Liver (tissue), 9 donors: Measurements from ENCODE around the gene LGALS7. TPM values are rescaled to one million over a fixed set of nuclear protein-coding genes. Genes with fewer than 3 reads are reported as not detected.

Experiments
- DNase-seq: peaks from one replicate; pipeline ENCODE4 v3.0.0-alpha.2; 2017; ENCODE audit warnings: low spot score
- H3K27ac ChIP-seq, 2 donors: one replicate each; pipeline ENCODE4 v1.7.0; 2013; ENCODE audit warnings: inconsistent platforms in 2 of 2, low read length in 2 of 2, control low read depth in 1 of 2, low read depth in 1 of 2, mild to moderate bottlenecking in 1 of 2
- H3K27me3 ChIP-seq, 4 donors: one replicate each; pipeline versions ENCODE4 v1.6.1 to v1.7.0; 2013; ENCODE audit warnings: low read length in 3 of 4, inconsistent platforms in 1 of 4, mild to moderate bottlenecking in 1 of 4, moderate library complexity in 1 of 4; ENCODE audit not compliant: control insufficient read depth in 4 of 4, insufficient read depth in 4 of 4
- H3K36me3 ChIP-seq, 4 donors: one replicate each; pipeline versions ENCODE4 v1.6.1 to v1.7.0; 2013; ENCODE audit warnings: low read length in 3 of 4, mild to moderate bottlenecking in 3 of 4, low read depth in 1 of 4, moderate library complexity in 1 of 4; ENCODE audit not compliant: control insufficient read depth in 4 of 4, insufficient read depth in 3 of 4
- H3K4me1 ChIP-seq, 4 donors: one replicate each; pipeline versions ENCODE4 v1.6.1 to v1.7.0; 2013; ENCODE audit warnings: low read length in 3 of 4, mild to moderate bottlenecking in 3 of 4, moderate library complexity in 1 of 4; ENCODE audit not compliant: control insufficient read depth in 4 of 4, insufficient read depth in 4 of 4
- H3K4me3 ChIP-seq, 3 donors: one replicate each; pipeline versions ENCODE4 v1.6.1 to v1.7.0; 2013; ENCODE audit warnings: low read length in 3 of 3, control low read depth in 1 of 3, low read depth in 1 of 3, mild to moderate bottlenecking in 1 of 3
- H3K9ac ChIP-seq, 2 donors: one replicate each; pipeline ENCODE4 v1.7.0; 2013; ENCODE audit warnings: low read length in 2 of 2, mild to moderate bottlenecking in 2 of 2, moderate library complexity in 2 of 2, control low read depth in 1 of 2, low read depth in 1 of 2
- H3K9me3 ChIP-seq, 4 donors: one replicate each; pipeline versions ENCODE4 v1.6.1 to v1.7.0; 2013; ENCODE audit warnings: low read length in 3 of 4; ENCODE audit not compliant: control insufficient read depth in 4 of 4
- EGR1 ChIP-seq, 2 donors: IDR thresholded peaks; 2 replicates each; pipeline ENCODE4 v1.6.1; 2016 to 2018; ENCODE audit warnings: antibody characterized with exemption in 2 of 2, low read depth in 2 of 2
- GABPA ChIP-seq, 2 donors: IDR thresholded peaks in 1 of 2; conservative IDR thresholded peaks in 1 of 2; 2 replicates each; pipeline ENCODE4 v1.6.1; 2016; ENCODE audit warnings: antibody characterized with exemption in 2 of 2, mild to moderate bottlenecking in 1 of 2, moderate library complexity in 1 of 2
- HNF4A ChIP-seq, 2 donors: conservative IDR thresholded peaks; 2 replicates each; pipeline ENCODE4 v1.6.1; 2016; ENCODE audit warnings: antibody characterized with exemption in 2 of 2, mild to moderate bottlenecking in 2 of 2
- NR2F2 ChIP-seq: IDR thresholded peaks from 2 replicates; pipeline ENCODE4 v1.6.1; 2016; ENCODE audit warnings: antibody characterized with exemption
- RAD21 ChIP-seq, 2 donors: IDR thresholded peaks; 2 replicates each; pipeline ENCODE4 v1.6.1; 2016; ENCODE audit warnings: antibody characterized with exemption in 2 of 2, mild to moderate bottlenecking in 2 of 2
- SP1 ChIP-seq: IDR thresholded peaks from 2 replicates; pipeline ENCODE4 v1.6.1; 2018; ENCODE audit warnings: antibody characterized with exemption, mild to moderate bottlenecking
- WGBS: extraction: QIAGEN DNeasy Blood & Tissue Kit; methylation state at CpG from one replicate; pipeline ENCODE4 v1.1.7; 2013; 5-methylcytosine and 5-hydroxymethylcytosine counted together
- polyA plus RNA-seq, 2 donors: library from polyadenylated mRNA; stranded (reverse) in 1 of 2; unstranded in 1 of 2; fragments of 200-250 nt in 1 of 2; fragments of >200 nt in 1 of 2; fragmentation: Nextera tagmentation in 1 of 2; extraction: Ambion mirVana in 1 of 2; gene quantifications; one replicate each; pipeline versions ENCODE4 v1.2.1 to v1.2.3, GENCODE V29; 2013 to 2015
- total RNA-seq, 2 donors: library from RNA; depleted of rRNA; stranded (reverse); fragments of >200 nt; gene quantifications; one replicate each; pipeline ENCODE4 v1.2.3, GENCODE V29; 2014
- TF ChIP-seq, protein P1 (sequence below): IDR thresholded peaks from 2 replicates; pipeline ENCODE4 v1.6.1; 2016; ENCODE audit warnings: antibody characterized with exemption
- TF ChIP-seq, protein P2 (sequence below): IDR thresholded peaks from 2 replicates; pipeline ENCODE4 v1.6.1; 2016; ENCODE audit warnings: antibody characterized with exemption, mild to moderate bottlenecking
- TF ChIP-seq, protein P3 (sequence below): IDR thresholded peaks from 2 replicates; pipeline ENCODE4 v1.6.1; 2016; ENCODE audit warnings: antibody characterized with exemption
- TF ChIP-seq, protein P4 (sequence below): fragments of 150-350 bp; IDR thresholded peaks from 2 replicates; pipeline ENCODE4 v1.5.1; 2017; ENCODE audit warnings: improper control_type of control experiment, low read depth, low read length; ENCODE audit not compliant: missing input control
- donor health status: healthy.
- donor health status: healthy.
- donor health status: healthy.
- donor health status: healthy.
- donor health status: healthy.

Gene LGALS7
- total and polyA plus RNA-seq, 4 donors = not detected

DNA sequence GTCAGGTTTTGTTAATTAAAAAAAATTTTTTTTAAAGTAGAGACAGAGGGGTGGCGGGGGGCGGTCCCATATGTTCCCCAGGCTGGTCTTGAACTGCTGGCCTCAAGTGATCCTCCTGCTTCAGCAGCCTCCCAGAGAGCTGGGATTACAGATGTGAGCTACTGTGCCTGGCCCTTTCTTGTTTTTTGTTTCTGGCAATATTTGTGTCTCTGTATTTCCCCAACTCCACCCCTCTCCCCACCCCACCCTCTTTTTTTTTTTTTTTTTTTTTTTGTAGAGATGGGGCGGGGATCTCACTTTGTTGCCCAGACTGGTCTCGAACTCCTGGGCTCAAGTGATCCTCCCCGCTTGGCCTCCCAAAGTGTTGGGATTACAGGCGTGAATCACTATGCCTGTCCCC lies 28.4 kb downstream of the LGALS7 start (continued):
- TF ChIP-seq, protein P1, sequence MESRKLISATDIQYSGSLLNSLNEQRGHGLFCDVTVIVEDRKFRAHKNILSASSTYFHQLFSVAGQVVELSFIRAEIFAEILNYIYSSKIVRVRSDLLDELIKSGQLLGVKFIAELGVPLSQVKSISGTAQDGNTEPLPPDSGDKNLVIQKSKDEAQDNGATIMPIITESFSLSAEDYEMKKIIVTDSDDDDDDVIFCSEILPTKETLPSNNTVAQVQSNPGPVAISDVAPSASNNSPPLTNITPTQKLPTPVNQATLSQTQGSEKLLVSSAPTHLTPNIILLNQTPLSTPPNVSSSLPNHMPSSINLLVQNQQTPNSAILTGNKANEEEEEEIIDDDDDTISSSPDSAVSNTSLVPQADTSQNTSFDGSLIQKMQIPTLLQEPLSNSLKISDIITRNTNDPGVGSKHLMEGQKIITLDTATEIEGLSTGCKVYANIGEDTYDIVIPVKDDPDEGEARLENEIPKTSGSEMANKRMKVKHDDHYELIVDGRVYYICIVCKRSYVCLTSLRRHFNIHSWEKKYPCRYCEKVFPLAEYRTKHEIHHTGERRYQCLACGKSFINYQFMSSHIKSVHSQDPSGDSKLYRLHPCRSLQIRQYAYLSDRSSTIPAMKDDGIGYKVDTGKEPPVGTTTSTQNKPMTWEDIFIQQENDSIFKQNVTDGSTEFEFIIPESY = no peak
- no peak for TF ChIP-seq NR2F2
- TF ChIP-seq SP1 = no peak
- no peak for TF ChIP-seq EGR1 (IDR thresholded peaks at IDR 0.05; ENCODE audit: low read depth in 2 of 2)

DNA sequence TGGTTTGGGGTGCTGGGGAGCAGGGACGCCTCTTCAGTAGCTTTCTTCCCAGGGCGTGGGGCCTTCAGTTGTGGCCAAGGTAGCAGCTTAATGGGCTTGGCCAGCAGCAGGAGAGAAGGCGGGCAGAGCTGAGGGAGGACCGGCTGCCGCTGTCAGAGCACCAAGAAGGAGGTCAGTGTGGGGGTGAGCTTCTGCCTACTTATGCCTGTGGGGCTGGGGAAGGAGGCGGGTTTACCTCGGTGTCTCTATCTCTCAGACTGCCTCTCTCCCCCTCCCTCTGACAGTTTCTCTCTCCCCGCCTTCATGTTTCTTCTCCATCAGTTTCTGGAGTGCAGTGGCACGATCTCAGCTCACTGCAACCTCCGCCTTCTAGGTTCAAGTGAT lies 29.0 kb downstream of the LGALS7 start, which contains the start of gene CAPN12:
Gene CAPN12 (minus strand): TSS at position 177 of the 384 bp plus-strand sequence. CDS start 309 bp downstream, outside the sequence.
- Histone ChIP-seq H3K27ac (no peak within 1 kb of the TSS), H3K4me1 (no peaks in the 10 kb centered on the region), H3K4me3 (no peak within 1 kb of the TSS), H3K36me3 (no peaks in the 10 kb centered on the region), H3K9me3 (no peaks in the 10 kb centered on the region), H3K27me3 (no peaks in the 10 kb centered on the region), H3K9ac (no peak within 1 kb of the TSS)
- DNase-seq = no peak
- 86% methylated on average over 10 of the region's 10 CpGs for WGBS
- TF ChIP-seq, protein P2, sequence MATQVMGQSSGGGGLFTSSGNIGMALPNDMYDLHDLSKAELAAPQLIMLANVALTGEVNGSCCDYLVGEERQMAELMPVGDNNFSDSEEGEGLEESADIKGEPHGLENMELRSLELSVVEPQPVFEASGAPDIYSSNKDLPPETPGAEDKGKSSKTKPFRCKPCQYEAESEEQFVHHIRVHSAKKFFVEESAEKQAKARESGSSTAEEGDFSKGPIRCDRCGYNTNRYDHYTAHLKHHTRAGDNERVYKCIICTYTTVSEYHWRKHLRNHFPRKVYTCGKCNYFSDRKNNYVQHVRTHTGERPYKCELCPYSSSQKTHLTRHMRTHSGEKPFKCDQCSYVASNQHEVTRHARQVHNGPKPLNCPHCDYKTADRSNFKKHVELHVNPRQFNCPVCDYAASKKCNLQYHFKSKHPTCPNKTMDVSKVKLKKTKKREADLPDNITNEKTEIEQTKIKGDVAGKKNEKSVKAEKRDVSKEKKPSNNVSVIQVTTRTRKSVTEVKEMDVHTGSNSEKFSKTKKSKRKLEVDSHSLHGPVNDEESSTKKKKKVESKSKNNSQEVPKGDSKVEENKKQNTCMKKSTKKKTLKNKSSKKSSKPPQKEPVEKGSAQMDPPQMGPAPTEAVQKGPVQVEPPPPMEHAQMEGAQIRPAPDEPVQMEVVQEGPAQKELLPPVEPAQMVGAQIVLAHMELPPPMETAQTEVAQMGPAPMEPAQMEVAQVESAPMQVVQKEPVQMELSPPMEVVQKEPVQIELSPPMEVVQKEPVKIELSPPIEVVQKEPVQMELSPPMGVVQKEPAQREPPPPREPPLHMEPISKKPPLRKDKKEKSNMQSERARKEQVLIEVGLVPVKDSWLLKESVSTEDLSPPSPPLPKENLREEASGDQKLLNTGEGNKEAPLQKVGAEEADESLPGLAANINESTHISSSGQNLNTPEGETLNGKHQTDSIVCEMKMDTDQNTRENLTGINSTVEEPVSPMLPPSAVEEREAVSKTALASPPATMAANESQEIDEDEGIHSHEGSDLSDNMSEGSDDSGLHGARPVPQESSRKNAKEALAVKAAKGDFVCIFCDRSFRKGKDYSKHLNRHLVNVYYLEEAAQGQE = no peak
- TF ChIP-seq GABPA (IDR thresholded peaks at IDR 0.05 in 1 of 2, conservative IDR thresholded peaks at IDR 0.05 in 1 of 2) = no peak
- TF ChIP-seq NR2F2 = no peak
- TF ChIP-seq, protein P3, sequence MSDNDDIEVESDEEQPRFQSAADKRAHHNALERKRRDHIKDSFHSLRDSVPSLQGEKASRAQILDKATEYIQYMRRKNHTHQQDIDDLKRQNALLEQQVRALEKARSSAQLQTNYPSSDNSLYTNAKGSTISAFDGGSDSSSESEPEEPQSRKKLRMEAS = no peak
- TF ChIP-seq, protein P4, sequence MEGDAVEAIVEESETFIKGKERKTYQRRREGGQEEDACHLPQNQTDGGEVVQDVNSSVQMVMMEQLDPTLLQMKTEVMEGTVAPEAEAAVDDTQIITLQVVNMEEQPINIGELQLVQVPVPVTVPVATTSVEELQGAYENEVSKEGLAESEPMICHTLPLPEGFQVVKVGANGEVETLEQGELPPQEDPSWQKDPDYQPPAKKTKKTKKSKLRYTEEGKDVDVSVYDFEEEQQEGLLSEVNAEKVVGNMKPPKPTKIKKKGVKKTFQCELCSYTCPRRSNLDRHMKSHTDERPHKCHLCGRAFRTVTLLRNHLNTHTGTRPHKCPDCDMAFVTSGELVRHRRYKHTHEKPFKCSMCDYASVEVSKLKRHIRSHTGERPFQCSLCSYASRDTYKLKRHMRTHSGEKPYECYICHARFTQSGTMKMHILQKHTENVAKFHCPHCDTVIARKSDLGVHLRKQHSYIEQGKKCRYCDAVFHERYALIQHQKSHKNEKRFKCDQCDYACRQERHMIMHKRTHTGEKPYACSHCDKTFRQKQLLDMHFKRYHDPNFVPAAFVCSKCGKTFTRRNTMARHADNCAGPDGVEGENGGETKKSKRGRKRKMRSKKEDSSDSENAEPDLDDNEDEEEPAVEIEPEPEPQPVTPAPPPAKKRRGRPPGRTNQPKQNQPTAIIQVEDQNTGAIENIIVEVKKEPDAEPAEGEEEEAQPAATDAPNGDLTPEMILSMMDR = no peak
- TF ChIP-seq, protein P1 = no peak
- TF ChIP-seq EGR1 (IDR thresholded peaks at IDR 0.05; ENCODE audit: low read depth in 2 of 2) = no peak
- TF ChIP-seq SP1 = no peak
- TF ChIP-seq HNF4A (conservative IDR thresholded peaks at IDR 0.05) = no peak
- no peak for TF ChIP-seq RAD21 (IDR thresholded peaks at IDR 0.05)
